HG02623 (cell line): ENCODE results near the gene KLK11.

Source experiments
- ATAC-seq: cut with Tn5 transposase; IDR thresholded peaks from one replicate; pipeline ENCODE4 v1.9.1; 2021; ENCODE audit warnings: moderate library complexity; ENCODE audit not compliant: unreplicated experiment

KLK11 gene, protein sequence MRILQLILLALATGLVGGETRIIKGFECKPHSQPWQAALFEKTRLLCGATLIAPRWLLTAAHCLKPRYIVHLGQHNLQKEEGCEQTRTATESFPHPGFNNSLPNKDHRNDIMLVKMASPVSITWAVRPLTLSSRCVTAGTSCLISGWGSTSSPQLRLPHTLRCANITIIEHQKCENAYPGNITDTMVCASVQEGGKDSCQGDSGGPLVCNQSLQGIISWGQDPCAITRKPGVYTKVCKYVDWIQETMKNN

GRCh38 chr19:51026554-51026831 lies at the start of gene KLK11:
TSS of gene KLK11 (minus strand) at chr19:51026616. CDS start at chr19:51025631, 985 bp downstream.
- ATAC-seq, result no peak

GRCh38 chr19:51075998-51076397 lies 49.6 kb upstream of the KLK11 start:
- no peak for ATAC-seq

DNA sequence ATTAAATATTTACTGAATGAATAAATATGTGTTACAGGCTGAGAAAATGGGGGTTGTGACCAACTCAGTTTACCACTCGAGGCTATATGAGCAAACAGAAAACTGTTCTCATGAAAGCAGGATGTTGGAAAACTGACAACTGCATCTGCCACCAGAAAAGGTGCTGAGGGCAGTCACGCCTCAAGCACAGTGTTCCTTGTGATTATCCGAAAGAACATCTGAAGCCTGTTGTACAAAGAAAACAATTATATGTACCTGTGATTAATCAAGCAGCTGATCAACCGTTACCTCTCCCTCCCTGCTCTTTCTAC lies 44.6 kb upstream of the KLK11 start:
- ATAC-seq, result no peak

DNA sequence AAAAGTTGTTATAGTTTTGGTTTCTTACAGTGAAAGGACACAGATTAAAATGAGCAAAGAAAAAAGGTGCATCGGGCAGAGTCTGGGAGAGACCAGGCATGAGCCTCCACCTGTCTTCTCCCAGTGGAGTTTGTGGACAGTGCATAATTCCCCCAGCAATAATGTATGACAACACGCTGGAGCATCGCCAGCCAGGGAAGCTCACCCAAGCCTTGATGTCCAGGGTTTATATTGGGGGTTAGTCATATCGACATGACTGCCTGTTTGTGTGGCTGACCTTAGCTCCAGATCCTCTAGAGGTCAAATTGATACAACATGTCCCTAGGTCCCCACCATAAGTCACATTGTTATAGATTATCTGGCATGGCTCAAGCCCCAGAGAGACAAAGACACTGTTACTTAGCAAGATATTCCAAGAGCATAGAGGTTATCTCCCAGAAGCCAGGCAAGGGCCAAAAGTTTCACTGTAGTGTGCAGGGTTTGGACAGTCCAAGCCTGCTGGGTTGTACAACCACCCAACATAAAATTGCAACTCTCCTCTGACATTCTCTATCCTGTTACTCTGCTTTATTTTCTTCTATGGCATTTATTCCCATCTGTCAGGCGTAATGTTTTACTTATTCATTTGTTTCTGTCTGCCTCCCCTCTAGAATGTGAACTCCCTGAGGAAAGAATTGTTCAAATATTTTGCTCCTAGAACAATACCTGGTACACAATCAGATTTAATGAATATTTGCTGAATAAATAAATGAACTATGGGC lies 44.1 kb upstream of the KLK11 start:
- ATAC-seq, result no peak

DNA sequence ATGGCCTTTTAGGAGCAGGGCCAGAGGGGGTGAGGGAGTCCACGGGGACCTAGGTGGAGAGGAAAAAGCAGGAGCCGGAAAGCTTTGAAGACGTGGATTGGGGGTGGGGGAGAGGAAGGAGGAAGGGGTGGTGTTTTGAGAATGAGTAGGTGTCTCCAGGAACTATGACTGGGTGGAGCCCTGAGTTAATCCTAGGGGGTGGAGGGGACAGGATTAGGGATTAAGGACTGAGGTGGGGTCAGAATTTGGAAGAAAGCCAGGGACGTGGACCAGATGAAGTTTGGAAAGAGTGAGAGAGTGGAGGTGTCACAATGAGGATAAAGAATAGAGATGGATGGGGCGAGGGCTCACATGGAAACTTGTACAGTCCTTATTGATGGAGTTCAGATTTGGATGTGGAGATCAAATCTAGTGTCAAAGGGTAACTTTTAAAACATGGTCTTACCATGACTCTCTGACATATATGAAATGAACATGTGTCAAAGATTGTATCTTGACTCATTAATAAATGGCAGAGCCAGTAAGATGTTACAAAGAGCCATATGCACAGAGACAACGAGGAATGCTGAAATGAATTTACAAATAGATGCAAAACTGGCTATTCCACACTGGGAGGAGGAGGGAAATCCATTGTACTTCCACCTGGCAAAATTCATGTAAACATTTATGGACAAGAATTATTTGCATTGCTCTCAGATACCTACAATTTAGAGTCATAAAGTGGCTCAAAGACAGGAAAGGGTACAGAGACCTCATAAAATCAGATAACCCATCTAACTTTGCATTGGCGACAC lies 40.2 kb upstream of the KLK11 start:
- no peak for ATAC-seq

DNA sequence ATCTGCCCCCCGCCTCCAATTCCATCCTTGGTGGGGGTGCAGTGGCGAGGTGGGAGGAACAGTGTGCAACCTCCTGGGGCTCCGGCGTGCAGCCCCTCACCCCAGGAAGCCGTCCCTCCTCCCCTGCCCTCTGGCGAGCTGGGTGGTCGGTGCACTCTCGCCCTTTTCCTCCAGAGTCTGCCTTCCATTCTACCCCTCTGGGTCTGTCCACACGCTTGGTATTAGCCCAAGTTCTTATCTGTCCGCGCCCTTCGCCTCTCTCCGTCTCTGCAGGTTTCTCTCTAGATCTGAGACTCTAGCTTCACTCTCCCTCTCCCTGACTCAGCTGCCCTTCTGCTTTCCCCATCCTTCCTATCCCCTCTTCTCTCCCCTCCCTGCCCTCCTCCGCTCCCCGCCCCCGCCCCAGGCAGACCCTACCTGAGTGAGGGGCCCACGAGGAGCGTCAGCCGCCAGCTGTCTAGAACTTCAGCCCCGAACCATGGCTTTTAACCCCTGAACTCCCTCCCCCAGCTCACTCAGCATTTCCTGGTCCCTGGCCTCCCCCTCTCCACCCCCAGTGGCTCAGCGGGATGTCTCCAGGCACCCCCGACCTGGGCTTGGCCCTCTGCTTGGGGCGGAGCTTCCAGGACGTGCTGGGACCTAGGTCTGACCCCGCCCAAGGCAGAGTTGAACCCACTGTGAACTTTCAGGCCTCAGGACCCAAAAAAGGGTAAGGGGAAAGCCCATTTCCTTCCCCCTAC lies 39.0 kb upstream of the KLK11 start:
- no peak for ATAC-seq

DNA sequence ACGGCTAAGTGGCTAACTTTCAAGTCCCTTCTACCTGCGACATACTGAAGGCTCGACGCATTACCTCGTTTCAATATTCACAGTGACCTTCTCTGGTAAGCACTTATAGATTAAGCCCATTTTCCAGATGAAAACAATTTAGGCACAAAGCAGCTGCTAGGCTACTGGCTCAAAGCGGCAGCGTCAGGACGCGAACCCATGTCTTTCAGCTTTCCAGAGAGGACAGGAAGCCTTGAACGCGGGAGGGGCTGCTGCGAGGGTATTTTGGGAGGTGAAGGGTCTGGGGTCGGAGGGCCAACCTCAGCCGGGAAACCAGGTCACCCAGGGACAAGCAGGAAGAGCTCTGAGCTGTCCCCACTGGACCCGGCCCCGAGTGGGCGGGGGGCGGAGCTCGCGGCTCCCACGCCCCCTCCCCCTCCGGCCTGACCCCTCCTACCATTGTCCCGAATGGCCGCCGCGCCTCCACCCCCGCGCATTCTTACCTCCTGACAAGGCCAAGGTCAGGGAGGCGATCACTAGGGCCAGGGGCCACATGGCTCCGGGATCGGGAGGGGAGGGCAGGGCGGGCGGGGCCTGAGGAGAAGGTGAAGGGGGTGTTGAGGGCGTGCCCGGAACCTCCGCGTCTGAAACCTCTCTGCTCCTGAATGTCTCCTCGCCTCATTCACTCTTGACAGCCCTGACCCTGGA lies 38.3 kb upstream of the KLK11 start, which contains the start of gene KLK13:
Gene KLK13 (minus strand): TSS at position 559 of the 687 bp plus-strand sequence. CDS start 25 bp downstream, at position 534.
- ATAC-seq, result no peak

DNA sequence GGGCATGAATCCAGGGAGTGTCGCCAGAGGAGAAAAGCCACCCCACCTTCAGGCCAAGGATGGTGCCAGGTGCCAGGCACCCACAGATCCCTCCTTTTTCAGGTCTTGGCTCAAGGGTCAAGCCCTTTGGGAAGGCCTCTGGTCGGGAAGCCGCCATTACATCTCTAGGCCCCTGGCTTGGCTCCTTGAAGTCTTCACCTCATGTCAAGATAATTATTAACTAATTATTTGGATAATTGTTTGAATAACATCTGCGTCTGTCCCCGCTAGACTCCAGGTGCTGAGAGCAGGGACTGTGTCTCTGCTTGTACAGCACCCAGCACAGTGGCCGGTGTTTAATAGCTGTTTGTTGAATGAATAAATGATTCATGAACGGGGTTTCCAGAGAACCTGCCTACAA lies 37.2 kb upstream of the KLK11 start:
- ATAC-seq, result no peak

DNA sequence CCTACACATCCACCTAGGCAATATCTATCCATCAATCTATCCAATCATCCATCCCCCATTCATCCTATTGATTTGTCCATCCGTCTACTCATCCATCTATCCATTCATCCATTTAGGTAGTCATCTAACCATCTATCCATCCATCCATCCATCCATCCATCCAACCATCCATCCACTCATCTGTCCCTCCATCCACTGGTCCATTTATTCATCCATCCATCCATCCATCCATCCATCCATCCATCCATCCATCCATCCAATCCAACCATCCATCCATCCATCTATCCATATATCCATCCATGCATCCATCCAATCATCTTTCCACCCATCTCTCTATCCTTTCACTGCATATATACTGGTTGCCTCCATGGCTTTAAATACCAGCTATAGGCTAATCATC lies 34.6 kb upstream of the KLK11 start:
- no peak for ATAC-seq

- ATAC-seq, result no peak
Observed at GRCh38 chr19:51060336-51060735, 33.9 kb upstream of the KLK11 start.

DNA sequence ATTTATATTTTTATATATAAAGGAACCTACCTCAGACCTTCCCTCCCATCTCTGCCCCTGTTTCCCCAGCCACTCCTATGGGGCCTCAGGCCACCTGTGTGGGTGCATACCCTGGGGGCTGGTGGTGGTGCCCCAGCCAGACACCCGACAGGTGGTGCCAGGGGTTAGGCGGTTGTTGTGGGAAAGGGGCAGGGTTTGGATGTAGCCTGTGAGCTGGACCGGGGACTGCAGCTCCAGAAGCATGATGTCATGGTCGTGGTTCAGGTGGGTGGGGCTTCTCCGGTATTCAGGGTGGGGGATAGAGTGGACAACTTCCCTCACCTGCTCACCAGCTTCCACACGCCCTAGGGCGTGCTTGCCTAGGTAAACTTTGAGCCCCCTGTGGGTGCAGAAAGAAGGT lies 33.3 kb upstream of the KLK11 start:
- no peak for ATAC-seq

GRCh38 chr19:51055866-51056265 lies 29.4 kb upstream of the KLK11 start:
- ATAC-seq, result no peak

GRCh38 chr19:51047031-51047335 lies 20.6 kb upstream of the KLK11 start:
- no peak for ATAC-seq

DNA sequence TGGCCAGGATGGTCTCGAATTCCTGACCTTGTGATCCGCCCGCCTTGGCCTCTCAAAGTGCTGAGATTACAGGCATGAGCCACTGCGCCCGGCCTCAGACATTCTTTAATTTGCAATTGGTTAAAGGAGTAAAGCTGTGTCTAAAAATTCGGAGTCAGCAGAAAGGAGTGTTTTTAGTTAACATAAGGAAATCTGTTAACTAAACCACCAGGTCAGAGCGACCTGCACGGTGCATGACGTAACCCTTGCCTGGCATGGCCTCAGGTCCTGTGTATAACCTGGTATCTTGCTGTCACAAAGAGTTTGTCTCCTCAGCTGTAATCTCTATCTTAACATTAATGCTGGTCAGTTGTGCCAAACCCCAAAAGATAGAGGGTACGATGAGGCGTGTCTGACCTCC lies 17.9 kb upstream of the KLK11 start:
- ATAC-seq, result no peak

- ATAC-seq, result no peak
Observed at GRCh38 chr19:51043497-51043896, 17.1 kb upstream of the KLK11 start.

DNA sequence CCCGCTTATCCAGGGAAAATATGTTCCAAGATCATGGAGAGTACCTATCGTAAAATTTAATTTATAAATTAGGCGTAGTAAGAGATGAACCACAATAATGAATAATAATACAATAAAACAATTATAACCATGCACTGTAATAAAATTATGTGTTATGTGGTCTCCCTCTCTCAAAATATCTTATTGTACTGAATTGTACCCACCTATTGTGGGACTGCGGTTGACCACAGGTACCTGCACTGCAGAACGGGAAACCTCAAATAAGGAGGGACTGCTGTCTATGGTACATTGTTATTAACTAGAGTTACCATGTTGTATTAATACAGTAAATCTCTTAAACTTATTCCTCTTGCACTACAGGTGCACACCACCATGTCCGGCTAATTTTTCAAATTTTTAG lies 13.7 kb upstream of the KLK11 start:
- no peak for ATAC-seq

DNA sequence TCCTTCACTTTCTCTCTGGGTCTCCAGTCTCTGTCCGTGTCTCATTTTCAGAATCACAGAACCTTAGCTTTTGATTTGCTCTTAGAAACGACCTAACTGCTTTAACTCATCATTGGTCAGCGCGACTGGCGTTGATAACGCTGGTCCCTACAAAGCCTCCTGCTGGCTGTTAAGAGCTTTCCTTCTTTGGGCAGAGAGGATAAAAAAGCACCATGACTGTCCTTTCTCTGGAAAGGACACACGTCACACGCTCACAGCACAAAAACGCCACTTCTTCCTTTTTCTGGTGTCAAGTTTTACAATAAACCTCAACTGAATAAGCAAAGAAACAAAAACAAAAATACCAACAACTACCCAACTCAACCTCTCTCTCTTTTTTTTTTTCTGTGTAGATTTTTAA lies 10.1 kb upstream of the KLK11 start:
- ATAC-seq, result no peak

DNA sequence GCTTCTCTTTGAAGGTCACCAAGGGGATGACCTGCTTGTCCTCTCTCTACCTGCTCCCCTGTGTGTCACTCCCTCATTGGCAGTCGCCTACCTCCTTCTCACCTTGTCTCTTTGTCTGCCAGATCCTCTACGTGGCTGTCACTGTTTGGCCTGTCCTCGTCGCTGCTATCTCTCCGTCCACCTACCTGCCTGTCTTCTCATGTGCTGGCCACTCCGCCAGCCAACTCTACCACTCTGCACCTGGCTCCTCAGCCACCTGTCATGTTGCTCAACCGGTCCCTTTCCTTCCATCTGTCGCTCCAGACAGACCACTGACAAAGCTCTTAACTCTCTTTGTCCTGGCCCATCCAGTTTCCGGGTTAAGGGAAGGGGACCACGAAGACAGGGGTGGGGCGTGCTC lies 8.3 kb upstream of the KLK11 start, which contains the start of gene KLK12:
Gene KLK12 (minus strand): TSS at position 299 of the 400 bp plus-strand sequence. CDS start 381 bp downstream, outside the sequence.
- ATAC-seq, result no peak

DNA sequence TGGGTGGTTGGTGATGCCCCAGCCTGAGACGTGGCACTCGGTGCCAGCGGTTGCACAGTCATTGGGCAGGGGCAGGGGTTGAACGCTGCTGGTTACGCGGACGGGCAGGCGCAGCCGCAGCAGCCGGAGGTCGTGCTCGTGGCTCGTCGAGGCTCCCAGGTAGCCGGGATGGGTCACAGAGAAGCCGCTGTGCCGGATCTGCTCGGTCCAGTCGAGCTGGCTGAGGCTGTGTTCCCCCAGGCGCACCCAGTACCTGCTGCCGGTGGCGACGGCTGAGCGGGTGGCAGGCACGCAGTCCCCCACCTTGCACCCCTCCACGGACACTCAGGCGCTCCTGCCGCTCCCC lies 5.4 kb upstream of the KLK11 start:
- no peak for ATAC-seq

GRCh38 chr19:51031220-51031879 lies 4.9 kb upstream of the KLK11 start:
- no peak for ATAC-seq

GRCh38 chr19:51030631-51031030 lies 4.2 kb upstream of the KLK11 start:
- ATAC-seq, result no peak
